Right atrium auricular region (tissue), 2 donors: ENCODE data around the gene LIF. TPM values are rescaled to one million over a fixed set of nuclear protein-coding genes. Genes with fewer than 3 reads are reported as not detected.
A peak's percentile ranks its signal among the peaks of the same experiment; 100 is the strongest.

Source experiments
- DNase-seq: peaks from one replicate; pipeline ENCODE4 v3.0.0-alpha.2; 2019; ENCODE audit warnings: low spot score
- H3K27ac ChIP-seq, 2 donors: fragments of 200-600 bp; sonication (generic); 1 replicate in 1 of 2; 2 replicates in 1 of 2; pipeline ENCODE4 v1.5.1; 2016 to 2019
- H3K27me3 ChIP-seq, 2 donors: fragments of 200-600 bp; sonication (generic); one replicate each; pipeline versions ENCODE4 v1.5.1 to v1.6.0; 2017 to 2019
- H3K36me3 ChIP-seq: fragments of 200-600 bp; sonication (generic); one replicate; pipeline ENCODE4 v1.5.1; 2016
- H3K4me1 ChIP-seq, 2 donors: fragments of 200-600 bp; sonication (generic); one replicate each; pipeline versions ENCODE4 v1.5.1 to v1.6.0; 2017 to 2019
- H3K4me3 ChIP-seq, 2 donors: fragments of 200-600 bp; sonication (generic); 1 replicate in 1 of 2; 2 replicates in 1 of 2; pipeline ENCODE4 v1.5.1; 2017 to 2019; ENCODE audit warnings: mild to moderate bottlenecking in 1 of 2, moderate library complexity in 1 of 2
- H3K9me3 ChIP-seq, 2 donors: fragments of 200-600 bp; sonication (generic); one replicate each; pipeline ENCODE4 v1.5.1; 2019
- CTCF ChIP-seq, 2 donors: fragments of 200-600 bp; sonication (generic); IDR thresholded peaks; one replicate each; pipeline ENCODE4 v1.5.1; 2019; ENCODE audit warnings: antibody characterized with exemption in 2 of 2
- total RNA-seq, 2 donors: library from RNA; depleted of rRNA; stranded (reverse); fragments of >200 nt; gene quantifications; one replicate each; pipeline ENCODE4 v1.1.0, GENCODE V29; 2016

LIF gene
- total RNA-seq, 2 donors from 2014 or later = 0.79 to 8.9 TPM

- no peak overlapping the region for H3K4me3 ChIP-seq
- DNase-seq = no peak
- H3K4me1 ChIP-seq = no peaks in the 10 kb centered on the region
- H3K9me3 ChIP-seq = no peaks in the 10 kb centered on the region
- no peak for TF ChIP-seq CTCF (IDR thresholded peaks at IDR 0.05)
- no peaks in the 10 kb centered on the region for H3K27me3 ChIP-seq
- H3K27ac ChIP-seq = no peak overlapping the region
- no peaks in the 10 kb centered on the region for H3K36me3 ChIP-seq
Observed at GRCh38 chr22:30268331-30268730, 21.8 kb upstream of the LIF start.

GRCh38 chr22:30267382-30268302 is 21.1 kb upstream of the LIF start:
- TF ChIP-seq CTCF (IDR thresholded peaks at IDR 0.05) = no peak
- no peak for DNase-seq
- Histone ChIP-seq H3K36me3 (no peaks in the 10 kb centered on the region), H3K27ac (peak overlapping the region in 1 of 2 donors; percentile 46), H3K4me3 (no peak overlapping the region), H3K27me3 (no peaks in the 10 kb centered on the region), H3K9me3 (no peaks in the 10 kb centered on the region), H3K4me1 (no peaks in the 10 kb centered on the region)

- peak; percentile 71 for DNase-seq
- Histone ChIP-seq H3K36me3 (no peaks in the 10 kb centered on the region), H3K27ac (peak within 1 kb of the TSS; percentile 27 to 46), H3K27me3 (no peaks in the 10 kb centered on the region), H3K4me1 (no peaks in the 10 kb centered on the region), H3K4me3 (peak within 1 kb of the TSS; percentile 7 to 26), H3K9me3 (no peaks in the 10 kb centered on the region)
- TF ChIP-seq CTCF (IDR thresholded peaks at IDR 0.05) = no peak
Observed at GRCh38 chr22:30266445-30267381, 20.2 kb upstream of the LIF start, which contains the start of gene OSM. TSS of gene OSM (minus strand) at chr22:30266851. CDS start at chr22:30266799, 52 bp downstream.

- Histone ChIP-seq H3K27me3 (no peaks in the 10 kb centered on the region), H3K4me1 (no peaks in the 10 kb centered on the region), H3K9me3 (no peaks in the 10 kb centered on the region), H3K36me3 (no peaks in the 10 kb centered on the region), H3K27ac (peak overlapping the region; percentile 27 to 46), H3K4me3 (peak overlapping the region; percentile 7 to 26)
- DNase-seq = no peak
- no peak for TF ChIP-seq CTCF (IDR thresholded peaks at IDR 0.05)
Observed at GRCh38 chr22:30265823-30266444, 19.4 kb upstream of the LIF start.

- no peaks in the 10 kb centered on the region for H3K36me3 ChIP-seq
- H3K27me3 ChIP-seq = no peaks in the 10 kb centered on the region
- no peak for DNase-seq
- H3K4me1 ChIP-seq = no peaks in the 10 kb centered on the region
- no peak for TF ChIP-seq CTCF (IDR thresholded peaks at IDR 0.05)
- H3K4me3 ChIP-seq = no peak overlapping the region
- no peaks in the 10 kb centered on the region for H3K9me3 ChIP-seq
- H3K27ac ChIP-seq = no peak overlapping the region
Observed at GRCh38 chr22:30265131-30265720, 18.7 kb upstream of the LIF start.
